ENCODE data around the gene COMMD6.

DNA sequence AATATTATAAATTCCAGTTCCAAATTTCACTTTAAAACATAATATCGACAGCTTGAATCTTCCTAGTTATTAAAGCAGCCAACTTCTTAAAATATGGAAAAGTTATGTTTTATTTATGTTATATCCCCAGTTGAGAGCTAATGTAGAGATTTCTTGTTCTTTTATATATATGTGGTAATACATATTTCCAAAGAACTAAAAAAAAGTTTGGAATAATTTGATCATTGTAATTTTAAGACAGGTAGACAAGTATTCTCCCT, 54.9 kb downstream of the COMMD6 start:
- TF ChIP-seq, protein P1, sequence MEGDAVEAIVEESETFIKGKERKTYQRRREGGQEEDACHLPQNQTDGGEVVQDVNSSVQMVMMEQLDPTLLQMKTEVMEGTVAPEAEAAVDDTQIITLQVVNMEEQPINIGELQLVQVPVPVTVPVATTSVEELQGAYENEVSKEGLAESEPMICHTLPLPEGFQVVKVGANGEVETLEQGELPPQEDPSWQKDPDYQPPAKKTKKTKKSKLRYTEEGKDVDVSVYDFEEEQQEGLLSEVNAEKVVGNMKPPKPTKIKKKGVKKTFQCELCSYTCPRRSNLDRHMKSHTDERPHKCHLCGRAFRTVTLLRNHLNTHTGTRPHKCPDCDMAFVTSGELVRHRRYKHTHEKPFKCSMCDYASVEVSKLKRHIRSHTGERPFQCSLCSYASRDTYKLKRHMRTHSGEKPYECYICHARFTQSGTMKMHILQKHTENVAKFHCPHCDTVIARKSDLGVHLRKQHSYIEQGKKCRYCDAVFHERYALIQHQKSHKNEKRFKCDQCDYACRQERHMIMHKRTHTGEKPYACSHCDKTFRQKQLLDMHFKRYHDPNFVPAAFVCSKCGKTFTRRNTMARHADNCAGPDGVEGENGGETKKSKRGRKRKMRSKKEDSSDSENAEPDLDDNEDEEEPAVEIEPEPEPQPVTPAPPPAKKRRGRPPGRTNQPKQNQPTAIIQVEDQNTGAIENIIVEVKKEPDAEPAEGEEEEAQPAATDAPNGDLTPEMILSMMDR (IDR thresholded peaks at IDR 0.05 in 4 of 5, conservative IDR thresholded peaks at IDR 0.05 in 1 of 5), result peak in 1 of 5 experiments; percentile 5
- no peak for TF ChIP-seq POLR2A (IDR thresholded peaks at IDR 0.05)

All from gastrocnemius medialis (tissue), 4 donors.